MCF 10A (cell line): ENCODE results near the gene BOD1L1. TPM values are rescaled to one million over a fixed set of nuclear protein-coding genes. Genes with fewer than 3 reads are reported as not detected.

Source experiments
- BruUV-seq: library from RNA; stranded (reverse); fragments of 400-500 nt; replicated peaks from 2 replicates; lab custom pipeline; 2021; lab: Mats Ljungman, UMichigan
- CTCF ChIA-PET: fragments of 300-600 bp; sonication (Branson Sonifier 250); formaldehyde crosslinking; extraction: SDS; loops from one replicate; lab custom pipeline; 2021; ENCODE audit warnings: antibody characterized with exemption, inconsistent platforms; lab: Yijun Ruan, JAX
- POLR2A ChIA-PET: fragments of 300-600, 350-650 bp; sonication (Branson Sonifier 250); formaldehyde crosslinking; extraction: SDS; loops from one replicate; lab custom pipeline; 2020; ENCODE audit warnings: antibody characterized with exemption, inconsistent platforms; lab: Yijun Ruan, JAX
- DNase-seq: peaks from one replicate; pipeline ENCODE4 v3.0.0-alpha.2; 2018; ENCODE audit not compliant: unreplicated experiment
- H3K27ac Mint-ChIP-seq: one replicate; pipeline ENCODE4 v1.8.0; 2022; ENCODE audit warnings: mild to moderate bottlenecking, low read depth, mixed read lengths; ENCODE audit not compliant: unreplicated experiment
- H3K27me3 Mint-ChIP-seq: one replicate; pipeline ENCODE4 v1.8.0; 2022; ENCODE audit warnings: mixed read lengths; ENCODE audit not compliant: insufficient read depth, unreplicated experiment
- H3K36me3 Mint-ChIP-seq: one replicate; pipeline ENCODE4 v1.8.0; 2022; ENCODE audit warnings: mild to moderate bottlenecking, moderate library complexity, mixed read lengths; ENCODE audit not compliant: insufficient read depth, unreplicated experiment
- H3K4me1 Mint-ChIP-seq: one replicate; pipeline ENCODE4 v1.8.0; 2022; ENCODE audit warnings: mixed read lengths; ENCODE audit not compliant: insufficient read depth, unreplicated experiment
- H3K4me3 Mint-ChIP-seq: one replicate; pipeline ENCODE4 v1.8.0; 2022; ENCODE audit warnings: mild to moderate bottlenecking, moderate library complexity, mixed read lengths; ENCODE audit not compliant: unreplicated experiment
- H3K9me3 Mint-ChIP-seq: one replicate; pipeline ENCODE4 v1.8.0; 2022; ENCODE audit warnings: mixed read lengths; ENCODE audit not compliant: unreplicated experiment
- intact Hi-C: fragments of 100-400 bp; cut with micrococcal nuclease; formaldehyde crosslinking; loops from 2 replicates; pipeline ENCODE4 v1.14.1; 2022
- total RNA-seq: library from RNA; stranded (reverse); gene quantifications from 2 replicates; pipeline ENCODE4 v1.2.3, GENCODE V29; 2022
- TF ChIP-seq, protein P1 (sequence below): fragments of 200-600 bp; IDR thresholded peaks from one replicate; pipeline ENCODE4 v1.8.0; 2022; ENCODE audit warnings: antibody characterized with exemption, mild to moderate bottlenecking; ENCODE audit not compliant: unreplicated experiment

BOD1L1 gene
- total RNA-seq, 1 experiment from 2014 or later, result 46.8 TPM

DNA sequence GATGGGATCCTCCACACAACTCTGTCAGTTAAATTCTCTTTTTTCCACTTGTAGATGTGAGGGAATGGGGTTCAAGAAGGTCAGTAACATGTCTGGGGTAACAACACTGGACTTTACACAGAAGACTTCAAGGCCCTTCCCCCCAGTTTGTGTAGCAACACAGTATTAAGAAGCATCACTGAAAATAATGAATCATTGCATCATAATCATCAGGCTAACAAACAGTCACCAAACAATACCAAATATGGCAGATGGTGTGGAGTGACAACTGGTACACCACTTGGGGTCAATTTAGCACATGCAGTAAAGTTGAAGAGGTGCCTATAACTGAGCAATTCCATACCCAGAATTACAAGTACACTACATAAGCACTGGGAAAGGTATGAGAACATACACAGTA lies 38.6 kb downstream of the BOD1L1 start:
- H3K9me3 Mint-ChIP-seq, result no peaks in the 10 kb centered on the region
- H3K27me3 Mint-ChIP-seq, result no peaks in the 10 kb centered on the region
- no peak for DNase-seq
- TF ChIP-seq, protein P1, sequence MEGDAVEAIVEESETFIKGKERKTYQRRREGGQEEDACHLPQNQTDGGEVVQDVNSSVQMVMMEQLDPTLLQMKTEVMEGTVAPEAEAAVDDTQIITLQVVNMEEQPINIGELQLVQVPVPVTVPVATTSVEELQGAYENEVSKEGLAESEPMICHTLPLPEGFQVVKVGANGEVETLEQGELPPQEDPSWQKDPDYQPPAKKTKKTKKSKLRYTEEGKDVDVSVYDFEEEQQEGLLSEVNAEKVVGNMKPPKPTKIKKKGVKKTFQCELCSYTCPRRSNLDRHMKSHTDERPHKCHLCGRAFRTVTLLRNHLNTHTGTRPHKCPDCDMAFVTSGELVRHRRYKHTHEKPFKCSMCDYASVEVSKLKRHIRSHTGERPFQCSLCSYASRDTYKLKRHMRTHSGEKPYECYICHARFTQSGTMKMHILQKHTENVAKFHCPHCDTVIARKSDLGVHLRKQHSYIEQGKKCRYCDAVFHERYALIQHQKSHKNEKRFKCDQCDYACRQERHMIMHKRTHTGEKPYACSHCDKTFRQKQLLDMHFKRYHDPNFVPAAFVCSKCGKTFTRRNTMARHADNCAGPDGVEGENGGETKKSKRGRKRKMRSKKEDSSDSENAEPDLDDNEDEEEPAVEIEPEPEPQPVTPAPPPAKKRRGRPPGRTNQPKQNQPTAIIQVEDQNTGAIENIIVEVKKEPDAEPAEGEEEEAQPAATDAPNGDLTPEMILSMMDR, result no peak
- H3K4me3 Mint-ChIP-seq, result no peak overlapping the region
- intact Hi-C loops, result no loop called here
- BruUV-seq, result no TSS peak
- ChIA-PET POLR2A (no interaction called here), CTCF (no interaction called here)
- H3K36me3 Mint-ChIP-seq, result peaks cover 74% of the 10 kb centered on the region
- H3K27ac Mint-ChIP-seq, result no peak overlapping the region
- no peaks in the 10 kb centered on the region for H3K4me1 Mint-ChIP-seq

DNA sequence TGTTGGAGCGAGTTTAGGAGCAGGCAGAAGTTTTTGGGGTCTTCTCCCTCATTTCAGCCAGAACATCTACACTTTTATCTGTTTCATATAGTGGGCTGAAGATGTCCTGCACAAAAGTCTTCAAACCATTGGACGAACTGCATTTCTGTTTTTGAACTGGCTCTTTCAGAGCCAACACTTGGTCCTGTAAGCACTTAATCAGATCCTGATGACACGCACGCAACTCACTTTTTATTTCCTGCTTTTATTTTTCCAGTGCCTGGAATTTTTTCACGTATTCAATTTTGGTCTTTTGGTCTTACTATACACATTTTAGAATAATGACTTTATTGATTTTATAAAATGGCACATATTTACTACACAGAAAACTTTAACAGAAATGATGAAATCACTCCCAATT lies 43.0 kb downstream of the BOD1L1 start:
- no peaks in the 10 kb centered on the region for H3K9me3 Mint-ChIP-seq
- CTCF ChIA-PET, result interaction anchor here (0.6 kb wide), 1 partner anchor 739 kb away, joined by 3 read pairs; no protein-coding TSS in a partner anchor
- TF ChIP-seq, protein P1, result no peak
- peaks cover 74% of the 10 kb centered on the region for H3K36me3 Mint-ChIP-seq
- H3K4me1 Mint-ChIP-seq, result no peaks in the 10 kb centered on the region
- DNase-seq, result no peak
- BruUV-seq, result no TSS peak
- POLR2A ChIA-PET, result no interaction called here
- no peak overlapping the region for H3K27ac Mint-ChIP-seq
- H3K4me3 Mint-ChIP-seq, result no peak overlapping the region
- no peaks in the 10 kb centered on the region for H3K27me3 Mint-ChIP-seq
- intact Hi-C loops, result no loop called here

DNA sequence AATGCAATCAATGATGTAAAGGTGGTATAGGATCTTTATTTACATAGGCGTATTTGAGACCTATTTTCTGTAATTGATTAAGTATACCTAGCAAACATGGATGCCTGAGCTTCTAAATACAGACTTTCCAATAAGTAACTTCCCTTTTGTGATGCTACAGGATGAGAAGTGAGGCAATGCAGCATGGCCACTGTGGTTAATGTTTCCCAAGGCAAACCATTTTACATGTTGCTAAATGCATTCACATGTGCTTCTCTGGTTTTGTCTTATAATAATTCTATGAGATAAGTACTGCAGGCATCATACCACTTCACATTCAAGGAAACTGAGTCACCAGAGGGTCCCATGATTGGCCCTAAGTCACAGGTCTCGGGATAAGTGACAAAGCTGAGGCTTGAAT lies 47.5 kb downstream of the BOD1L1 start:
- no peaks in the 10 kb centered on the region for H3K4me1 Mint-ChIP-seq
- ChIA-PET CTCF (no interaction called here), POLR2A (no interaction called here)
- no peaks in the 10 kb centered on the region for H3K27me3 Mint-ChIP-seq
- BruUV-seq, result no TSS peak
- no peak for DNase-seq
- H3K4me3 Mint-ChIP-seq, result no peak overlapping the region
- TF ChIP-seq, protein P1, result no peak
- H3K36me3 Mint-ChIP-seq, result peaks cover 89% of the 10 kb centered on the region
- H3K27ac Mint-ChIP-seq, result no peak overlapping the region
- H3K9me3 Mint-ChIP-seq, result no peaks in the 10 kb centered on the region
- intact Hi-C loops, result no loop called here

DNA sequence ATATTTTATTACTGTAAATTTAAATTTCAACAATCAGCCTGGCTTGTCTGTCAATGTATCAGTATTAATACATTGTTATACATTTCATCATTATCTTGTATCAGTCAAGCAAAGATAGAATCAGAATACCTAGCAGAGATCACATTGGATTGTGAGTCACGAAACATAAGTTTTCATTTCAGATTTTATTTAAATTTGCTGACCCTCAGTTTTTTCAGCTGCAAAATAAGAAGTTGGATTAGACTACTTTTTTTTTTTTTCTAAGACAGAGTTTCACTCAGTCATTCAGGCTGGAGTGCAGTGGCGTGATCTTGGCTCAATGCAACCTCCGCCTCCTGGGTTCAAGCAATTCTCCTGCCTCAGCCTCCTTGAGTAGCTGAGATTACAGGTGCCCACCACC lies 49.9 kb downstream of the BOD1L1 start:
- no peaks in the 10 kb centered on the region for H3K9me3 Mint-ChIP-seq
- POLR2A ChIA-PET, result no interaction called here
- BruUV-seq, result no TSS peak
- DNase-seq, result no peak
- intact Hi-C loops, result no loop called here
- CTCF ChIA-PET, result no interaction called here
- no peaks in the 10 kb centered on the region for H3K27me3 Mint-ChIP-seq
- peaks cover 96% of the 10 kb centered on the region for H3K36me3 Mint-ChIP-seq
- no peak overlapping the region for H3K27ac Mint-ChIP-seq
- no peaks in the 10 kb centered on the region for H3K4me1 Mint-ChIP-seq
- H3K4me3 Mint-ChIP-seq, result no peak overlapping the region
- TF ChIP-seq, protein P1, result no peak
